Ascending aorta (tissue), 2 donors: ENCODE measurements around the gene RGS21. TPM values are rescaled to one million over a fixed set of nuclear protein-coding genes. Genes with fewer than 3 reads are reported as not detected.

Experiments used
- DNase-seq, 2 donors: peaks; one replicate each; pipeline ENCODE4 v3.0.0-alpha.2; 2019; ENCODE audit warnings: low spot score in 2 of 2
- H3K27ac ChIP-seq, 2 donors: fragments of 200-600 bp; sonication (generic); one replicate each; pipeline ENCODE4 v1.5.1; 2016 to 2017; ENCODE audit warnings: mild to moderate bottlenecking in 1 of 2
- H3K27me3 ChIP-seq: fragments of 200-600 bp; sonication (generic); one replicate; pipeline ENCODE4 v1.5.1; 2017
- H3K36me3 ChIP-seq, 2 donors: fragments of 200-600 bp; sonication (generic); one replicate each; pipeline ENCODE4 v1.5.1; 2016
- H3K4me1 ChIP-seq, 2 donors: fragments of 200-600 bp; sonication (generic); one replicate each; pipeline ENCODE4 v1.5.1; 2016 to 2017; ENCODE audit warnings: mild to moderate bottlenecking in 1 of 2
- H3K4me3 ChIP-seq, 2 donors: fragments of 200-600 bp; sonication (generic); one replicate each; pipeline ENCODE4 v1.5.1; 2016 to 2017; ENCODE audit warnings: mild to moderate bottlenecking in 1 of 2
- H3K9me3 ChIP-seq, 2 donors: fragments of 200-600 bp; sonication (generic); one replicate each; pipeline ENCODE4 v1.5.1; 2016
- CTCF ChIP-seq, 3 experiments: fragments of 200-600 bp in 2 of 3; fragments of 450-650 bp in 1 of 3; sonication (generic) in 2 of 3; IDR thresholded peaks; one replicate each; pipeline ENCODE4 v1.5.1; 2016 to 2019; ENCODE audit warnings: antibody characterized with exemption in 3 of 3, mild to moderate bottlenecking in 1 of 3, moderate library complexity in 1 of 3
- intact Hi-C: fragments of 100-400 bp; cut with DNase I; formaldehyde crosslinking; loops from one replicate; pipeline ENCODE4 v1.15.1; 2023
- total RNA-seq: library from RNA; depleted of rRNA; stranded (reverse); fragments of >200 nt; gene quantifications from one replicate; pipeline ENCODE4 v1.1.0, GENCODE V29; 2016

The RGS21 gene
- total RNA-seq, 1 donor from 2014 or later: not detected

DNA sequence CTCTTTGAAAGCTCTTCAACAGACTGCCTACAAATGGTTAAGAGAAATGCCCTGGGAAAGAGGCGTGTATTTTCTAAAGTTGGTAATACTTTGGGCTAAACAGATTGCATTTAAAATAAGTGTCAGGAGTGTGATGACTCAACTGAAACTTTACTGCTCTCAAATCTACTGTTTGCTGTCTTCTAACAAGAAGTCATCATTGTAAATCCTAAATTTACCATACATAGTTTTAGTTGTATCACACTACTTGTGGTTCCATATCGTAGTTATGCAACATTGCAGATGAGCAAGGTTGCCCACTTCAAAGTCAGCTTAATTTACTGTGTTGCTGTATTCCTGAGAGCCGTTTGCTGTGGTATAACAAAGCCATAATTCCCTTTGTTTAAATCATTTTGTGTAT, 59.6 kb downstream of the RGS21 start:
- H3K36me3 ChIP-seq: no peaks in the 10 kb centered on the region
- no peak overlapping the region for H3K27ac ChIP-seq
- no peak overlapping the region for H3K4me3 ChIP-seq
- TF ChIP-seq CTCF (IDR thresholded peaks at IDR 0.05): no peak
- no peaks in the 10 kb centered on the region for H3K9me3 ChIP-seq
- DNase-seq: no peak
- no peaks in the 10 kb centered on the region for H3K27me3 ChIP-seq
- no peaks in the 10 kb centered on the region for H3K4me1 ChIP-seq
- intact Hi-C loops: no loop called here

DNA sequence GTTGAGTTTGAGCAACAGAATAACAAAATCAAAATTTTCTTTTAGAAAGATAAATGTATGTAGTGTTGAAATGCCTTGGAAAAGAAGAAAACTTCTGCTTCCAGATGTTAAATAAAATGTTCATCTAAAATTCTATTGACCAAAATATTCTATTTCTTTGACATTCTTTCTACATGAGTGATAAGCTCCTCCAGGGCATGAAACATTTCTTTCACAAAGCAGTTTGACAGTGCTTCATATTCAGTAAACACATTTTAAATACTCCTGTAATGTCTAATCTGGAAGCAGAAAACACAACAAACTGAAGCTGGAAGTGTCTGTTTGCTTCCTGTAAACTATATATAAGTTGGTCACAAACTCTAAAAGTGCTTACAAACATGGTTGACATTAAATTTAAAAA, 61.5 kb downstream of the RGS21 start:
- intact Hi-C loops: no loop called here
- no peaks in the 10 kb centered on the region for H3K36me3 ChIP-seq
- no peak overlapping the region for H3K4me3 ChIP-seq
- no peaks in the 10 kb centered on the region for H3K4me1 ChIP-seq
- H3K9me3 ChIP-seq: no peaks in the 10 kb centered on the region
- H3K27me3 ChIP-seq: no peaks in the 10 kb centered on the region
- no peak for DNase-seq
- TF ChIP-seq CTCF (IDR thresholded peaks at IDR 0.05): no peak
- H3K27ac ChIP-seq: no peak overlapping the region

GRCh38 chr1:192378878-192379277, 62.1 kb downstream of the RGS21 start:
- intact Hi-C loops: no loop called here
- no peak for DNase-seq
- H3K27ac ChIP-seq: no peak overlapping the region
- H3K4me1 ChIP-seq: no peaks in the 10 kb centered on the region
- H3K36me3 ChIP-seq: no peaks in the 10 kb centered on the region
- no peak overlapping the region for H3K4me3 ChIP-seq
- TF ChIP-seq CTCF (IDR thresholded peaks at IDR 0.05): no peak
- H3K27me3 ChIP-seq: no peaks in the 10 kb centered on the region
- no peaks in the 10 kb centered on the region for H3K9me3 ChIP-seq

DNA sequence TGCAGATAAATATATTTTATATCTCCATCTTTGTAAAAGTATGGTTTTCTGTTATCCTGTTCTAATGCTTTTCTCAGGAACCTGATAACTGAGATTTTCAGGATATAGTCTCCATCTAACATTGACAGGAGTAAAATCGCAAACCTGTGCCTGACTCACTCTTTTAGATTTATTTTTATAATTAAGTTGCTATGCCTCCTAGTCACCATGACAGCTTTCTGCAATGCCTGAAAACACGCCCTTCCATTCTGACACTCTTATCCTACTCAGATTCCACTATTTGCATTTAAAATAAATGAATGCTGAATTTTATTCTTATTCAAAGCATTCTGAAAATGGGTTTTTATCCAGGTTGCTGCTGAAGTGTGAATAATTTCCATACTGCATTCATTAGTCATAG, 62.8 kb downstream of the RGS21 start:
- intact Hi-C loops: no loop called here
- H3K27me3 ChIP-seq: no peaks in the 10 kb centered on the region
- H3K4me1 ChIP-seq: no peaks in the 10 kb centered on the region
- no peak for TF ChIP-seq CTCF (IDR thresholded peaks at IDR 0.05)
- no peak overlapping the region for H3K27ac ChIP-seq
- no peak overlapping the region for H3K4me3 ChIP-seq
- no peak for DNase-seq
- no peaks in the 10 kb centered on the region for H3K36me3 ChIP-seq
- H3K9me3 ChIP-seq: no peaks in the 10 kb centered on the region

DNA sequence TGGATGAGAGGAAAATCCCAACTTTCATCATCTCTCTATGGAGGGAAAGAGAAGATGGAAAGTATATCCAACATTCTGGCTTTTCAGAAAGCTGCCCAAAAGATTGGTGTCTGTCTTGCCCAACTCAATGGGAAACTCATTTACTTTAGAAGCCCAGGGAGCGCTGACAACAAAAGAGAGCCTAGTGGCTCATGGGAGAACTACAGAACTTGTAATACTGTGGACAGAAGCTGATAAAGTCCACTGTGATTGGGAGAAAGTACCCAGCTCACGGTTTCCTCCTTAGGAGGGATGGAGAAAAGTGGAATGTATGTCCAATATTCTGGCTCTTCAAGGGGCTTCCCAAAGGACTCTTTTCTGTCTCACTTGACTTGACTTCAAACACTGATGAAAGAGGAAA, 66.0 kb downstream of the RGS21 start:
- H3K4me3 ChIP-seq: no peak overlapping the region
- intact Hi-C loops: no loop called here
- TF ChIP-seq CTCF (IDR thresholded peaks at IDR 0.05): no peak

GRCh38 chr1:192386051-192386650, 69.4 kb downstream of the RGS21 start:
- no peak for TF ChIP-seq CTCF (IDR thresholded peaks at IDR 0.05)
- intact Hi-C loops: no loop called here
- H3K36me3 ChIP-seq: no peaks in the 10 kb centered on the region

More for the DNA sequence above, 66.0 kb downstream of the RGS21 start:
- DNase-seq: no peak
- Histone ChIP-seq H3K27ac (no peak overlapping the region), H3K36me3 (no peaks in the 10 kb centered on the region), H3K4me1 (no peaks in the 10 kb centered on the region), H3K27me3 (no peaks in the 10 kb centered on the region), H3K9me3 (no peaks in the 10 kb centered on the region)

More at GRCh38 chr1:192386051-192386650, 69.4 kb downstream of the RGS21 start:
- Histone ChIP-seq H3K27me3 (no peaks in the 10 kb centered on the region), H3K4me3 (no peak overlapping the region), H3K27ac (no peak overlapping the region), H3K4me1 (no peaks in the 10 kb centered on the region), H3K9me3 (no peaks in the 10 kb centered on the region)
- DNase-seq: no peak
